GM10248 (cell line): Measurements from ENCODE around the gene FAM219B.
"Not testable (repeated sequence)": the region's sequence is repeated elsewhere in the genome, so short reads cannot be mapped to it uniquely, and the experiment has no call there.

Experiments
- CTCF ChIA-PET: fragments of 300-600 bp; sonication (Branson Sonifier 250); formaldehyde crosslinking; extraction: SDS; loops from one replicate; lab custom pipeline; 2021; ENCODE audit warnings: antibody characterized with exemption; lab: Yijun Ruan, JAX
- POLR2A ChIA-PET: fragments of 350-650 bp; sonication (Branson Sonifier 250); formaldehyde crosslinking; extraction: SDS; loops from one replicate; lab custom pipeline; 2020; ENCODE audit warnings: antibody characterized with exemption; lab: Yijun Ruan, JAX
- DNase-seq: peaks from one replicate; pipeline ENCODE4 v3.0.0; 2012; ENCODE audit errors: extremely low spot score
- TF ChIP-seq, protein P1 (sequence below): IDR thresholded peaks from 2 replicates; pipeline ENCODE4 v1.5.1; 2012; ENCODE audit warnings: mild to moderate bottlenecking, low read depth; ENCODE audit errors: extremely low read depth, missing control alignments, control extremely low read depth

The FAM219B gene

DNA sequence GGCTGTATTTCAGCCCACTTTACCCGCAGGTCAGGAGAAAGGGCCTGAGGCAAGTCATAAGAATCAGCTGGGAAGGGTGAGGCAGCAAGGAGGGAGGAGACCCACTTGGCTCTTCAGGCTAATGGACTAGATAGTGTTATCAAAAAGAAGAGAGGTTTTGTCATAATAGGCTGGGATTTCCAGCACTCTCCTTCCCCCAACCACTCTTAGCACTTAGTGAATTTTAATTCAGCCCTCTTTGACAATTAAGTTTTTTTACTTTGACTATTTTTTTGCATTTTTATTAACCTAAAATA lies 16.0 kb downstream of the FAM219B start:
- TF ChIP-seq, protein P1, sequence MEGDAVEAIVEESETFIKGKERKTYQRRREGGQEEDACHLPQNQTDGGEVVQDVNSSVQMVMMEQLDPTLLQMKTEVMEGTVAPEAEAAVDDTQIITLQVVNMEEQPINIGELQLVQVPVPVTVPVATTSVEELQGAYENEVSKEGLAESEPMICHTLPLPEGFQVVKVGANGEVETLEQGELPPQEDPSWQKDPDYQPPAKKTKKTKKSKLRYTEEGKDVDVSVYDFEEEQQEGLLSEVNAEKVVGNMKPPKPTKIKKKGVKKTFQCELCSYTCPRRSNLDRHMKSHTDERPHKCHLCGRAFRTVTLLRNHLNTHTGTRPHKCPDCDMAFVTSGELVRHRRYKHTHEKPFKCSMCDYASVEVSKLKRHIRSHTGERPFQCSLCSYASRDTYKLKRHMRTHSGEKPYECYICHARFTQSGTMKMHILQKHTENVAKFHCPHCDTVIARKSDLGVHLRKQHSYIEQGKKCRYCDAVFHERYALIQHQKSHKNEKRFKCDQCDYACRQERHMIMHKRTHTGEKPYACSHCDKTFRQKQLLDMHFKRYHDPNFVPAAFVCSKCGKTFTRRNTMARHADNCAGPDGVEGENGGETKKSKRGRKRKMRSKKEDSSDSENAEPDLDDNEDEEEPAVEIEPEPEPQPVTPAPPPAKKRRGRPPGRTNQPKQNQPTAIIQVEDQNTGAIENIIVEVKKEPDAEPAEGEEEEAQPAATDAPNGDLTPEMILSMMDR, result no peak
- DNase-seq, result no peak
- ChIA-PET POLR2A (no interaction called here), CTCF (interaction anchor here (6.3 kb wide), 1 partner anchor 11 kb away, joined by 101 read pairs; no protein-coding TSS in a partner anchor)

DNA sequence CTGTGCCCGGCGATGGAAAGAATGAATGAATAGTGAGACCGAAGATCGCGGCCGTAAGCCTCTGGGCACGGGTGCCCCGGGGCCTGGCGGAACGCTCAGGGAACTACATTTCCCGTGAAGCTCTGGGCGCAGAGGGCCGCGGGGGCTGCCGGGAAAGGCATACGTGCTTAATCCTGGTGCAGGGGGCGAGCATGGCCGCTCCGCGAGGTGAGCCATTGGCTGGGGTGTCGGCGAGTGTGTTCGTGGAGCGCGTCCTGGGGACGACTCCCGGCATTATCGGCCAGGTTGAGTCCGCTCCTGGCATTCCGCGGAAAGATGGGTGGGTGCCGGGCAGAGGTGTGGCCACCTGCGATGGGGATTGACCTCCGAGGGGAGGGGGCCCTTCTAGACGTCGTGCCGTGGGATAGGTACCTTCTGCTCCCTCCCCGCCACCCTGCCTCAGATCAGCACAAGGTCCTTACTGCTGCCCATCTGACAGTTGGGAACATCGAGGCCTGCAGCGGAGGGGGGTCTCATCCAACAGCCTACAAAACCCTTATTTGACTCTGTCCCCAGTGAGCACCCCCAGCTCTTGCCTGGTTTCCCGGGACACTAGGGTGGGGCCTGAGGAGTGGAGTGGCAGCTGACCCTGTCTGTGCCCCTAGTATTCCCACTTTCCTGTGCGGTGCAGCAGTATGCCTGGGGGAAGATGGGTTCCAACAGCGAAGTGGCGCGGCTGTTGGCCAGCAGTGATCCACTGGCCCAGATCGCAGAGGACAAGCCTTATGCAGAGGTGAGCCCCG lies 16.6 kb downstream of the FAM219B start, which contains the start of gene MPI:
TSS of gene MPI (plus strand) at position 160 of the 782 bp plus-strand sequence. CDS start at position 192, 32 bp downstream.
- TF ChIP-seq, protein P1, result no peak
- CTCF ChIA-PET, result interaction anchor here (1.0 to 6.3 kb wide), 4 partner anchors 11 to 259 kb away, joined by 3 to 101 read pairs (median 3); no protein-coding TSS in a partner anchor
- DNase-seq, result peak; percentile 96
- POLR2A ChIA-PET, result interaction anchor here (1.3 kb wide), 1 partner anchor 20 kb away, joined by 8 read pairs; no protein-coding TSS in a partner anchor

DNA sequence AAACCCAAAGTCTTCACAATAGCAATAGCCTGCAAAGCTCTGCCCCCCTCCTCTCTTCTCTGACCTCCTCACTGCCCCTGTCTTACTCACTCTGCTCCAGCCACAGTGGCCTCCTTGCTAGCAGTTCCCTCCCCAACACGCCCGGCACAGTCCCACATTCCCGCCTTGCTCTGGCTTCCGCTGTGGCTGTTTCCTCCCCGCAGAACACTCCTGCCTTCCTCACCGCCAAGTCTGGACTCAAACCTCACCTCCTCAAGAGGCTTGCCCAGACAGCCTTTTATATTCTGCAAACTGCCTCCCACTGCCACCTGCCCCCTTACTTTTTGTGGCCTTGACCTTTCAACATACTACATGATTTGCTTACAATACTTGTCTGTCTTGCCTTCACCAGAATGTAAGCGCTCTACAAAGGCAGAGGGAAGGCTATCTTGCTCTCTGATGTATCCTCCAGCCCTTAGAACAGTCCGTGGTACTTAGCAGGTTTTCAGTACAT lies 17.2 kb downstream of the FAM219B start:
- no peak for DNase-seq
- TF ChIP-seq, protein P1, result no peak
- ChIA-PET CTCF (interaction anchor here (1.0 to 6.3 kb wide), 4 partner anchors 12 to 258 kb away, joined by 3 to 101 read pairs (median 3); no protein-coding TSS in a partner anchor), POLR2A (interaction anchor here (1.3 to 1.5 kb wide), 2 partner anchors 15 to 20 kb away, joined by 4 to 8 read pairs; no protein-coding TSS in a partner anchor)

DNA sequence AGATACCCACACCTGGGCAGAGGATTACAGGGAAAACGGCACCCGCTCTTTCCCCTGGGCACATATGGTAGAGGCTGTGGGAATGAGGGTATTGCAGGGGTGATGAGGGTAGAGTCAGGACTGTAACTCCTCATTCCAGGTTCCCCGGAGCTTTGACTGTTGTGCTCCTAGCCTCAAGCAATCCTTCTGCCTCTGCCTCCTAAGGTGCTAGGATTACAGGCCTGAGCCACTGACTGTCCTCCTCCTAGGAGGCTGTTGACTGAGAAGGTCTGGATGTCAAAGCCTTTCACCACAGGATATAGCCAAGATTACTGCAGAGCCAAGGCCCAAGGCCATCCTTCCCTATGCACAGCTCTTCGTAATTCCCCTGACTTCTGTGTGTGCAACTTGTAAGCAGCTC lies 17.9 kb downstream of the FAM219B start:
- CTCF ChIA-PET, result interaction anchor here (1.0 to 6.3 kb wide), 3 partner anchors 12 to 117 kb away, joined by 3 to 101 read pairs (median 3); no protein-coding TSS in a partner anchor

DNA sequence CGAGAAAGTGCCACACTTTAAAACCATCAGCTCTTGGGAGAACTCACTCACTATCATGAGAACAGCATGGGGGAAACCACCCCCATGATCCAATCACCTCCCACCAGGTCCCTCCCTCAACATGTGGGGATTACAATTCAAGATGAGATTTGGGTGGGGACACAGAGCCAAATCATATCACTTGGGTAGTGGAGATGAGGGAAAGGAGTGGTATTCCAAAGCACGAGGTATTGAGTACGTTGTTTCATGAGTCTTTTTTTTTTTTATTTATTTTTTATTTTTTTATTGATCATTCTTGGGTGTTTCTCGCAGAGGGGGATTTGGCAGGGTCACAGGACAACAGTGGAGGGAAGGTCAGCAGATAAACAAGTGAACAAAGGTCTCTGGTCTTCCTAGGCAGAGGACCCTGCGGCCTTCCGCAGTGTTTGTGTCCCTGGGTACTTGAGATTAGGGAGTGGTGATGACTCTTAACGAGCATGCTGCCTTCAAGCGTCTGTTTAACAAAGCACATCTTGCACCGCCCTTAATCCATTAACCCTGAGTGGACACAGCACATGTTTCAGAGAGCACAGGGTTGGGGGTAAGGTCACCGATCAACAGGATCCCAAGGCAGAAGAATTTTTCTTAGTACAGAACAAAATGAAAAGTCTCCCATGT lies 19.0 kb downstream of the FAM219B start:
- ChIA-PET POLR2A (interaction anchor here (1.5 kb wide), 1 partner anchor 13 kb away, joined by 4 read pairs; no protein-coding TSS in a partner anchor), CTCF (interaction anchor here (1.0 to 15.4 kb wide), 3 partner anchors 13 to 116 kb away, joined by 3 to 131 read pairs (median 101); no protein-coding TSS in a partner anchor)
- DNase-seq, result not testable (repeated sequence)

More for the DNA sequence above, 17.9 kb downstream of the FAM219B start:
- POLR2A ChIA-PET, result interaction anchor here (1.3 to 1.5 kb wide), 2 partner anchors 15 to 19 kb away, joined by 4 to 8 read pairs; no protein-coding TSS in a partner anchor
- TF ChIP-seq, protein P1, result no peak
- DNase-seq, result no peak

DNA sequence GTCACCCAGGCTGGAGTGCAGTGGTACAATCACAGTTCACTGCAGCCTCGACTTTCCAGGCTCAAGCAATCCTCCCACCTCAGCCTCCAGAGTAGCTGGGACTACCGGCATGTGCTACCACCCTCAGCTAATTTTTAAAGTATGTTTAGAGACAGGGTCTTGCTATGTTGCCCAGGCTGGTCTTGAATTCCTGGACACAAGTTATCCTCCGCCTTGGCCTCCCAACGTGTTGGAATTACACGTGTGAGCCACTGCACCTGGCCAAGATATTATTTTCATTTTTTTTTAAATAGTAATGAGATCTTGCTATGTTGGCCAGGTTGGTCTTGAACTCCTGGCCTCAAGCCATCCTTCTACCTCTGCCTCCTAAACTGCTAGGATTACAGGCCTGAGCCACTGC lies 21.2 kb downstream of the FAM219B start:
- DNase-seq, result no peak
- ChIA-PET POLR2A (no interaction called here), CTCF (interaction anchor here (1.4 to 15.4 kb wide), 4 partner anchors 10 to 86 kb away, joined by 3 to 131 read pairs (median 8); no protein-coding TSS in a partner anchor)
- TF ChIP-seq, protein P1, result no peak
